GM19351 (cell line): ENCODE results near the gene CEP85.

Experiments used
- ATAC-seq: cut with Tn5 transposase; IDR thresholded peaks from one replicate; pipeline ENCODE4 v1.9.1; 2021; ENCODE audit warnings: mild to moderate bottlenecking, moderate library complexity; ENCODE audit not compliant: unreplicated experiment

The CEP85 gene

DNA sequence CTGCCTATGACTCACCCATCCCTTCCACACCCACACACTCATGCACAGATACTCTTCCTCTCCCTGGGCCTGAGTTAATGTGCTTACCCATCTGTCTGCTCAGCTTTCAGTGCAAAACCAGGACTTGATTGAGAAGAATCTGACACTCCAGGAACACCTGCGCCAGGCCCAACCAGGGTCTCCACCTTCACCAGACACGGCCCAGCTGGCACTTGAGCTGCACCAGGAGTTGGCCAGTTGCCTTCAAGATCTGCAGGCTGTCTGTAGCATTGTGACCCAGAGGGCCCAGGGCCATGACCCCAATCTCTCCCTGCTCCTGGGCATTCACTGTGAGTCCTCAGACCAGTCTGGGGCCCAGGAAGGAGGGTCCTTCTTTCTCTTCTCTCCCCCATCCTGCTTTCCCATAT, 42.4 kb downstream of the CEP85 start:
- no peak for ATAC-seq

DNA sequence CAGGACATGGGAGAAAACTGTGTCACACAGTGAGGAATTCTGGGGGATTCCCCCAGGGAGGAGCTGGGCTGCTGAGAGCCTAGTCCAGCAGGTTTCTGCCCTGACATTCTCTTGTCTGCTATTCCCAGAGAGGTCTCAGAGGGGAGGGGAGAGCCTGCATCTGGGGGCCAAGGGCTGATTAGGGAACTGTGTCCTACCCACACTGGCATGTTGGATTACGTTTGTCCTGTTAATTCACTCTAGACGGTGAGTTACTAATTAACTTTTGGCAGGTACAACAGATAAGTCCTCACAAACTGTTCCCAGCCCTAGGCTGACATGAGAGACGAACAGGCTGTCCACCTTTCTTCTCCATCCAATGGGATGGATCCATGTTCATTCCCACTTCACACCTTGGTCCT, 43.3 kb downstream of the CEP85 start:
- no peak for ATAC-seq

DNA sequence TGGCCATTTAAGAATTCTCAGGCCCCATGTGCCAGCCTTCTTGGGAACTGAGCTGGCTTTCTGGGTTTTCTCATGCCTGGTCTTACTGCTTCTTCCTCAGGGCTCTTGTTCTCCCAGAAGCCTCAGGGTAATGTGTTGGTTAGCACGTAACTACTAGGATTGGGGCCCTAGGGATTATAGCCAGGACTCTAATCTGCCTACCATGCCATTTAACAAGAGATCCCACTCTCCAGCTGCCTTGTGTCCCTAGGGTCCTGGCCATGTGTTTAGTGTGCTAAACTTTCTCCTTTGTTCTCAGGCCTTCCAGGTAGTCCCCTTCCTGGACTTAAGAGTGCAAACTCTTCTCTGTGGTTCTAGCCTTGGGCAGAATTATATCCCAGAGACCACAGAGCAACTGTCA, 43.7 kb downstream of the CEP85 start:
- no peak for ATAC-seq

- no peak for ATAC-seq
These were observed 44.3 kb downstream of the CEP85 start for GRCh38 chr1:26278303-26278702.

- ATAC-seq: no peak
These were observed 44.9 kb downstream of the CEP85 start for GRCh38 chr1:26278724-26279455.

- ATAC-seq: peak; percentile 73
These were observed 45.7 kb downstream of the CEP85 start, which contains the start of gene SH3BGRL3 for GRCh38 chr1:26279456-26280332. Gene SH3BGRL3, plus strand, starts transcription at chr1:26280086. Its CDS starts 70 bp downstream, at chr1:26280156.

GRCh38 chr1:26280333-26281042, 46.5 kb downstream of the CEP85 start:
- ATAC-seq: no peak

GRCh38 chr1:26281091-26281958, 47.3 kb downstream of the CEP85 start:
- ATAC-seq: no peak

DNA sequence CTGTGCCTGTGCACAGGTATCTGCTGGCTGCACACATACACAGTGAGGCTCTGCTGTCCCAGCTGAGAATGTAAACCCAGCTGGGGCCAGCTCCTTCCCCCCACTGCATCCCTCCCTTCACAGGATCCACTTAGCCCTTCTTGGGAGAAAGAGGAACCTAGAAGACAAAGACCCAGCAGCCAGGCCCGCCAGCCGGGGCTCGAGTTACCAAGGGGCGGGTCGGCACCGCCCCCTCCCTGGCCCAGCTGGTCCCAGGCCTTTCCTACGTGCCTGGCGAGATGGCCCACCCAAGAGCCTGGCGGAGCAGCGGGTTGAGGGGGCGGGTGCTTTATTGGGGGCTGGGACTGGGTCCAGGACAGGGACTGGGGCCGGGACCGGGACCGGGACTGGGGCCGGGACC, 48.0 kb downstream of the CEP85 start:
- ATAC-seq: no peak

DNA sequence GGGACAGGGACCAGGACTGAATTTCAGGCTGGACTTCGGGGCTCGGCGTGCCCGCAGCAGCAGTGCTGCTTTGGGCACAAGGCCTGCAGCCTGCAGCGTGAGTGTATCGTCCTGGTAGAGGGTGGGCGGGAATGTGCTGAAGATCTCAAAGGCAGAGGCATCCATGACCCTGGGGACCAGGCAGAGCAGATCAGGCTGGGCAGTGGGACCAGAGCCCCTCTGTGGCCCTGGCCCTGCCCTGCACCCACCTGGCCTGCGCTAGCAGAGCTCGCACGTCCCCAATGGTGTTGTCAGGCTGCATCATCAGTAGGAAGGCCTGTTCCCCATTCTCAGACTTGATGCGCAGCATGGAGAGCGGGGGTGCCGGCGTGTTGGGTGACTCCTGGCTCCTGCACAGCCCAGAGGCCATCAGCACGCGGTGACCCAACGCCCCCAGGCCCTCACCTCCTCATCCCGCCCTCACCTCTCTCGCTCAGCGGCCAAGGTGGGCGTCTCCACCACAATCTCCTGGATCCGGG, 48.5 kb downstream of the CEP85 start:
- ATAC-seq: no peak

DNA sequence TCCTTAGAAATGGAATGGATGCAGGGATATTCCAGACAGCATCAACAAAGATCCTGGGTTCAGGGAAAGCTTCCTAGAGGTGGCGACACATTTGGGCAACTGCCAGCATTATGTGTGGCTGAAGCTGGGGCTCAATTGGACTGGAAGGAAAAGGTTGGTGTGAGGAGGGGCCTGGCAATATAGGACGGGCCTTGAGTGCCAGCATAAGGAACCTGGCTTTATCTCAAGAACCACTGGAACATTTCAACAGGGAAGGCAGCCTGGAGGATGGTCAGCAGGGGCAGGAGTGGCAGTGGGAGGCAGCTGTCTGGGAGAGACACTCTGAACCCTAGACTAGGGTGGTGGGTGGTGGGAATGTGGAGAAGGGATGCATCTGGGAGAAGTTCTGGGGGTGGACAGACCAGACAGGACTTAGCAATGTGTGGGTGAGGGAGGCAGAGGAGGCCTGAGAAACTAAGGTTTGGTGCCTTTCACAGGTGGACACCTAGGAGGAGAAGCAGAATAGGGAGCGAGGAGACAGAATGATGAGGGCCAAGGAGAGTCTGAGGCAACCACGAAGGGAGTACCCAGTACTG, 49.4 kb downstream of the CEP85 start:
- ATAC-seq: no peak

DNA sequence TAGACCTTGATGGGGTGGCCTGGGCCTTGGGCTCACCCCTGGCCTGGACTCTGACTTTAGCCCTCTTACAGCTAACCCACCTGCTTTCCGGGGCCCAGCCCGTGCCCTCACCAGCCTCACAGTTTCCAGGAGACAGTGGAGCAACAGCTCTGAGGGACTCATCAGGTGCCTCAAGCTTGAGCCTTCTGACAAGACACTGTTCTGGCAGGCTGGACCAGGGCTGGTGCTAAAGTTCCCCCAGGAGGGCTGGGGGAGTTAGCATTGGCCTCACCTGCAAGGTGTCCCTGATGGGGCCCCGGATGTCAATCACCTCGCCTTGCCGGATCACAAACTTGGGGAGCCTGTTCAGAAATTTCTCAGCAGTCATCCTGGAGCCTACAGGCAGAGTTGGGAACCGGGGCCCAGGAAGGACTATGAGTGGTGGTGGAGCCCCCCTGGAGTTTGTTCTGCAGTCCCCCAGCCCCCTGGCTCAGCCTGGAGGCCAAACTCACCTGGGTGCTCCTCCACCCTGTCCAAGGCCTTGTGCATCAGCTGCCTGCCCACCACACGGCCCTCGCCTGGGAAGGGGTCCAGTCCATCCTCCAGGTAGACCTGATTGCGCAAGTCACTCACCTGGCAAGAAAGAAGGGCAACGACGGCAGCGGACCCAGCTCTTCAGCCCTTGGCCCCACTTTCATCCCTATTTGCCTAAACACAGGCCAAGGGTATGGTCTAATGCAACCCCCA, 50.0 kb downstream of the CEP85 start:
- no peak for ATAC-seq

GRCh38 chr1:26284597-26285347, 50.8 kb downstream of the CEP85 start:
- peak; percentile 26 for ATAC-seq

DNA sequence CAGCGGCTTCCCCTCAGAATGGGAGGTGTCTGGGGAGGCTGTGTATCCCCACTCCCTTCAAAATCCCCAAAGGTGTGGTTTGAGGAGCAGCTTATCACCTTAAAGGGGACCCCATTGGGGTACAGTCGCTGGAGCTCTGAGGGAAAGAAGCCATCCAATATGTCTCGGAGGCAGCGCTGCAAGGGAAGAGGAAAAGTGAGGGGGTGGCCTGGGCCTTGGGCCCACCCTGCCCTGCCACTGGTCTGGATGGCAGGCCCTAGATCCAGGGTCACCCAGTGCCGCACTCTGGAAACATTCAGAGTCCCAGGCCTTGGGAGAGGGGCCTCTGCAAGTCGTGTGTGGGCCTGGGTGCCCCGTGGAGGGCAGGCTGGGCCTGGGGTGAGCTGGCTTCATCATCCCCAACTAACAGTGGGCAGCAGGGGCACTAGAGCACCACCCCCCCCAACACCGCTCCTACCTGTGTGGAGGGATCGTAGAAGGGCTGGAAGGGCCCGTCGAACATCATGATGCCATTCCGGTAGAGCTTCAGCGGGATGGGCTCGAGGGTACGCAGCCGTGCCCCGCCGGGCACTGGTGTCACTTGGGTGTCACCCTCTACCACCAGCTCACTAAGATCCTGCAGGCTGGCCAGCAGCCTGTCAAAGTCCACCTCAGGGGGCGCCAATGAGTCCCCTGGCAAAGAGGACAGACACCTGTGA, 51.5 kb downstream of the CEP85 start:
- no peak for ATAC-seq

DNA sequence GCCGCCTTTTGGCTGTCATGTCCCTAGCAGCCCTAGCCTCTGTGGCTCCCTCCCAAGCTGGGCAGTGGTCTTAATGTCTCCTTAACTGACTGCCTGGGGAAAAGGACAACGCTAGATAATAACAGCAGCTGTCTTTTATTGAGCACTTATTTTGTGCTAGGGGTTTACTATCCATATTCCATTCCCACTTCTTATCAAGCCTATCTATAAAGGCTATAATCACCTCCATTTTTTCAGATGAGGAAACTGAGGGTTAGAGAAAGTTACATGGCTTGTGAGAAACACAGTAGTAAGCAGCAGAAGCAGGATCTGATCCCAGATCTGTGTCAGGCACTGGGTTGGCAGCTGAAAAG, 52.0 kb downstream of the CEP85 start:
- no peak for ATAC-seq

DNA sequence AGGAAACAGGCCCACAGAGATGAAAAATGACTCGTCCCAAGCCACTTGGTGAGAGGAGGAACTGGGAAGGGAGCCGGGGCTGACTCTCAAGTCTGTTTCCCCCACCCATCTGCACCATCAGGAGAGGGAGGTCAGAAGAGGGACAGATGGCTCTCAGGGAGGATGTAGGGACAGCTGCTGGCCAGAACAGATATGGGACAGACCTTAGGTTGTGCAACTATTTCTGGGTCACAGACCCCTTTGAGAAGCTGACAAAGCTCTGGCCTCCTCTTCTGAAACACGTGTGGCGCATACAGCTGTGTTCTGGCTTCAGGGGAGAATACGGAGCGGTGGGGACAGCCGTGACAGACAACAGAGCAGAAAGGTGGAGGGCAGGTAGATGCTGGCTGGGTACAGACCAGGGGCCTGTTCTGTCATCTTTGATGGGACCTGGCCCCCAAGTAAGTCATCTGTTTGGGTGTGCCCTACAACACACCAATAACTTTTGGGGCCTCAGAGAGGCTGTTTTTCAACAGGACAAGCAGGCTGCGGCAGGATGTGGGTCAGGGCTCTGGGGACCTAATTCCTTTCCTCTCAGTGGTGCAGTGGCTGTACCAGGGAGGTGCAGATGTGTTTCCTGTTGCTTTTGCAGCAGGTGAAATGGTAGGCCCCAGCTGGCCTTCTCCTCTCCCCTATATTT, 53.2 kb downstream of the CEP85 start:
- ATAC-seq: peak; percentile 38

DNA sequence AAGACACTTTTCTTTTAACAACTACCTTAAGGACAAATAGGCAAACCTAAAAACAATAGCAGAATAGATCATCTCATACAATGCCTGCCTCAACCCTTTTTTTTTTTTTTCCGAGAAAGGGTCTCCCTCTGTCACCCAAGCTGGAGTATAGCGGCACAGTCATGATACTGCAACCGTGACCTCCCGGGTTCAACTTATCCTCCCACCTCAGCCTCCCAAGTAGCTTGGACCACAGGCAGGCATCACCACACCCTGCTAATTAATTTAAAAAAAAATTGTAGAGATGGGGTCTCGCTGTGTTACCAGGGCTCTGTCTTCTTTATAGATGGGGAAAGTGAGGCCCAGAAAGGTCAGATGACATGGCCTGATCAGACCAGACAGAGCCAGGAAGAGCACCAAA, 53.8 kb downstream of the CEP85 start:
- no peak for ATAC-seq
